Activated CD8-positive, alpha-beta memory T cell treated with anti-CD3 and anti-CD28 coated beads, Interleukin-2, amount 10 ng/mL, durations not matched to agents 7 days and 5 days (primary cell): ENCODE results near the gene PHACTR4. TPM values are rescaled to one million over a fixed set of nuclear protein-coding genes. Genes with fewer than 3 reads are reported as not detected.
"Not testable (repeated sequence)": the region's sequence is repeated elsewhere in the genome, so short reads cannot be mapped to it uniquely, and the experiment has no call there.

ENCODE experiments used
- ATAC-seq: fragments of 150-1000 bp; cut with Tn5 transposase; one replicate; pipeline ENCODE4 v1.10.0; 2021; ENCODE audit warnings: moderate library complexity
- CTCF ChIA-PET: fragments of 350-600 bp; sonication (Branson Sonifier 250); formaldehyde crosslinking; loops from one replicate; lab custom pipeline; 2021; ENCODE audit warnings: antibody characterized with exemption; lab: Charles Lee
- DNase-seq: peaks from one replicate; pipeline ENCODE4 v3.0.0-alpha.2; 2020
- H3K27ac Mint-ChIP-seq: one replicate; pipeline ENCODE4 v1.8.0; 2021; ENCODE audit warnings: mild to moderate bottlenecking, mixed read lengths
- H3K27me3 Mint-ChIP-seq: one replicate; pipeline ENCODE4 v1.8.0; 2021; ENCODE audit warnings: mixed read lengths
- H3K36me3 Mint-ChIP-seq: one replicate; pipeline ENCODE4 v1.8.0; 2021; ENCODE audit warnings: mild to moderate bottlenecking, mixed read lengths
- H3K4me1 Mint-ChIP-seq: one replicate; pipeline ENCODE4 v1.8.0; 2021; ENCODE audit warnings: mixed read lengths
- H3K4me3 Mint-ChIP-seq: one replicate; pipeline ENCODE4 v1.8.0; 2021; ENCODE audit warnings: mild to moderate bottlenecking, moderate library complexity, mixed read lengths
- H3K9me3 Mint-ChIP-seq: one replicate; pipeline ENCODE4 v1.8.0; 2022; ENCODE audit warnings: low read depth, mixed read lengths
- total RNA-seq, 2 experiments: library from RNA; stranded (reverse); gene quantifications; one replicate each; pipeline ENCODE4 v1.2.3, GENCODE V29; 2021

The PHACTR4 gene
- 10 to 100 TPM; 26.8 to 27.8 TPM for total RNA-seq

- H3K27ac Mint-ChIP-seq = peak within 1 kb of the TSS; percentile 91
These were observed at the start of gene PHACTR4 for GRCh38 chr1:28369371-28370238. Gene PHACTR4, plus strand, starts transcription at chr1:28369740. Its CDS starts 37,708 bp downstream, at chr1:28407448.

GRCh38 chr1:28322194-28322593 lies 47.3 kb upstream of the PHACTR4 start:
- DNase-seq = no peak
- no peak for ATAC-seq
- Mint-ChIP-seq H3K9me3 (no peaks in the 10 kb centered on the region), H3K4me3 (no peak overlapping the region), H3K27me3 (peaks cover 7% of the 10 kb centered on the region), H3K4me1 (peaks cover 3% of the 10 kb centered on the region), H3K27ac (no peak overlapping the region), H3K36me3 (no peaks in the 10 kb centered on the region)
- CTCF ChIA-PET = no interaction called here

More at GRCh38 chr1:28369371-28370238, at the start of gene PHACTR4:
- CTCF ChIA-PET = interaction anchor here (0.6 to 4.1 kb wide), 8 partner anchors 10 to 507 kb away, joined by 3 to 39 read pairs (median 3); partner anchors contain the start of genes ATP5IF1 and YTHDF2
- ATAC-seq = peak; percentile 92
- Mint-ChIP-seq H3K36me3 (peaks cover 6% of the 10 kb centered on the region), H3K9me3 (no peaks in the 10 kb centered on the region), H3K27me3 (no peaks in the 10 kb centered on the region), H3K4me3 (peak within 1 kb of the TSS; percentile 96), H3K4me1 (peaks cover 36% of the 10 kb centered on the region)
- DNase-seq = peak; percentile 92

GRCh38 chr1:28323720-28324119 lies 45.8 kb upstream of the PHACTR4 start:
- no peaks in the 10 kb centered on the region for H3K9me3 Mint-ChIP-seq
- H3K4me1 Mint-ChIP-seq = peaks cover 13% of the 10 kb centered on the region
- peaks cover 2% of the 10 kb centered on the region for H3K36me3 Mint-ChIP-seq
- H3K27ac Mint-ChIP-seq = no peak overlapping the region
- no peak overlapping the region for H3K4me3 Mint-ChIP-seq
- CTCF ChIA-PET = no interaction called here
- DNase-seq (no peak), ATAC-seq (no peak)
- H3K27me3 Mint-ChIP-seq = peaks cover 3% of the 10 kb centered on the region

- ATAC-seq (no peak), DNase-seq (no peak)
- Mint-ChIP-seq H3K4me1 (peaks cover 29% of the 10 kb centered on the region), H3K27me3 (peaks cover 2% of the 10 kb centered on the region), H3K4me3 (no peak overlapping the region), H3K27ac (no peak overlapping the region), H3K9me3 (no peaks in the 10 kb centered on the region), H3K36me3 (peaks cover 18% of the 10 kb centered on the region)
- CTCF ChIA-PET = interaction anchor here (0.7 to 1.1 kb wide), 4 partner anchors 15 to 253 kb away, joined by 3 to 9 read pairs (median 3); no protein-coding TSS in a partner anchor
These were observed 43.0 kb upstream of the PHACTR4 start for GRCh38 chr1:28326515-28326914.

DNA sequence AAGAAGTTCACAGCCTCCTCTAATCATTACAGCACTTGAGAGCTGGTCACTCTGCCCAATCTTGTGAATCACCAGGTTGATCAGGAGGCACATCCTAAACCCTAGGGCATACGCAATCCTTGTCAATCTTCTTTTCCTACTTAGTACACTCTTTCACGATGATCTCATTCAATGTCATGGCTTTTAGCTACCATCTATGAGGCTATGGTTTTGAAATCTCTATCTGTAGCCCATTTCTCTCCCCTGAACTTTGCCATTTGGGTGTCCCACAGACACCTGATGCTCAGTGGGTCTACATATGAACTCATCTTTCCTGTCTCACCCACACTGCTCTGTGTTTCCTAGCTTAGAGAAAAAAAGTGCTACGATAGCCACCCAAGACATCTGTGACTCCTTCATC lies 42.6 kb upstream of the PHACTR4 start:
- Mint-ChIP-seq H3K9me3 (no peaks in the 10 kb centered on the region), H3K27me3 (no peaks in the 10 kb centered on the region), H3K4me3 (no peak overlapping the region), H3K27ac (no peak overlapping the region), H3K36me3 (peaks cover 21% of the 10 kb centered on the region), H3K4me1 (peaks cover 30% of the 10 kb centered on the region)
- CTCF ChIA-PET = interaction anchor here (0.7 to 1.5 kb wide), 6 partner anchors 15 to 253 kb away, joined by 3 to 9 read pairs (median 3); partner anchors contain the start of gene EYA3
- no peak for DNase-seq
- ATAC-seq = no peak

GRCh38 chr1:28327431-28327830 lies 42.1 kb upstream of the PHACTR4 start:
- not testable (repeated sequence) for H3K27ac Mint-ChIP-seq, H3K27me3 Mint-ChIP-seq, ATAC-seq, H3K9me3 Mint-ChIP-seq, DNase-seq, H3K4me3 Mint-ChIP-seq
- peaks cover 32% of the 10 kb centered on the region for H3K4me1 Mint-ChIP-seq
- peaks cover 25% of the 10 kb centered on the region for H3K36me3 Mint-ChIP-seq
- CTCF ChIA-PET = interaction anchor here (1.1 to 1.5 kb wide), 3 partner anchors 41 to 239 kb away, joined by 3 to 9 read pairs (median 4); partner anchors contain the start of gene EYA3

GRCh38 chr1:28328228-28328648 lies 41.3 kb upstream of the PHACTR4 start:
- H3K4me3 Mint-ChIP-seq = peak overlapping the region; percentile 89
- no peaks in the 10 kb centered on the region for H3K9me3 Mint-ChIP-seq
- peak overlapping the region; percentile 99 for H3K27ac Mint-ChIP-seq
- ATAC-seq (no peak), DNase-seq (no peak)
- no peaks in the 10 kb centered on the region for H3K27me3 Mint-ChIP-seq
- H3K4me1 Mint-ChIP-seq = peaks cover 40% of the 10 kb centered on the region
- peaks cover 33% of the 10 kb centered on the region for H3K36me3 Mint-ChIP-seq
- CTCF ChIA-PET = interaction anchor here (0.8 to 4.8 kb wide), 10 partner anchors 9 to 240 kb away, joined by 3 to 42 read pairs (median 4); partner anchors contain the start of gene EYA3

- Mint-ChIP-seq H3K36me3 (peaks cover 37% of the 10 kb centered on the region), H3K4me3 (peak overlapping the region; percentile 89), H3K4me1 (peaks cover 41% of the 10 kb centered on the region), H3K27ac (peak overlapping the region; percentile 99), H3K27me3 (no peaks in the 10 kb centered on the region), H3K9me3 (no peaks in the 10 kb centered on the region)
- DNase-seq (no peak), ATAC-seq (peak; percentile 15)
- CTCF ChIA-PET = interaction anchor here (0.6 to 4.8 kb wide), 9 partner anchors 8 to 773 kb away, joined by 3 to 42 read pairs (median 4); partner anchors contain the start of gene TAF12
These were observed 40.0 kb upstream of the PHACTR4 start for GRCh38 chr1:28329395-28330153.

DNA sequence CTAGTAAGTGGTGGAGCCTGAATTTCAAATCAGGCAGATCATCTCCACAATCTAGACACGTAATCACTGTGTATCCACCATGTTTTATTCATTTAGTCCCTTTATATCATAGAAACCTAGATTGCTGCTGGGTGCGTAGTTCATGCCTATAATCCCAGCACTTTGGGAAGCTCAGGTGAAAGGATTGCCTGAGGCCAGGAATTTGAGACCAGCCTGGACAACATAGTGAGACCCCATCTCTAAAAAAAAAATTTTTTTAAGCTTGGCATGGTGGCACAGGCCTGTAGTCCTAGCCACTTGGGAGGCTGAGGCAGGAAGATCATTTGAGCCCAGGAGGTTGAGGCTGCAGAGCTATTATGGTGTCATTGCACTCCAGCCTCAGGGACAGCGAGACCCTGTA lies 30.6 kb upstream of the PHACTR4 start:
- H3K36me3 Mint-ChIP-seq = peaks cover 13% of the 10 kb centered on the region
- H3K27me3 Mint-ChIP-seq = no peaks in the 10 kb centered on the region
- peaks cover 4% of the 10 kb centered on the region for H3K4me1 Mint-ChIP-seq
- CTCF ChIA-PET = interaction anchor here (1.4 kb wide), 1 partner anchor 10 kb away, joined by 4 read pairs; the partner anchor contains the start of gene MED18
- H3K9me3 Mint-ChIP-seq = no peaks in the 10 kb centered on the region
- ATAC-seq (no peak), DNase-seq (no peak)
- H3K27ac Mint-ChIP-seq = no peak overlapping the region
- H3K4me3 Mint-ChIP-seq = no peak overlapping the region

DNA sequence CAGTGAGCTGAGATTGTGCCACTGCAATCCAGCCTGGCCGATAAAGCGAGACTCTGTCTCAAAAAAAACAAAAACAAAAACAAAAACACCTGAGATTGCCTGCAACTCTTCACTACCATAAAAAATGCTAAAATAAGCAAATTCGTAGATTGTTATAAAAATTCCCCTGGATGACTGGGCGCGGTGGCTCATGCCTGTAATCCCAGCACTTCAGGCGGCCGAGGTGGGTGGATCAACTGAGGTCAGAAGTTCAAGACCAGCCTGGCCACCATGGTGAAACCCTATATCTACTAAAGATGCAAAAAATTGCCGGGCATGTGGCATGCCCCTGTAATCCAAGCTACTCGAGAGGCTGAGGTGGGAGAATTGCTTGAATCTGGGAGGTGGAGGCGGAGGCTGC lies 30.0 kb upstream of the PHACTR4 start:
- H3K9me3 Mint-ChIP-seq = no peaks in the 10 kb centered on the region
- H3K4me3 Mint-ChIP-seq = no peak overlapping the region
- no peaks in the 10 kb centered on the region for H3K27me3 Mint-ChIP-seq
- peaks cover 4% of the 10 kb centered on the region for H3K4me1 Mint-ChIP-seq
- peaks cover 10% of the 10 kb centered on the region for H3K36me3 Mint-ChIP-seq
- no peak for DNase-seq
- CTCF ChIA-PET = interaction anchor here (1.4 kb wide), 1 partner anchor 10 kb away, joined by 4 read pairs; the partner anchor contains the start of gene MED18
- H3K27ac Mint-ChIP-seq = no peak overlapping the region
- no peak for ATAC-seq

DNA sequence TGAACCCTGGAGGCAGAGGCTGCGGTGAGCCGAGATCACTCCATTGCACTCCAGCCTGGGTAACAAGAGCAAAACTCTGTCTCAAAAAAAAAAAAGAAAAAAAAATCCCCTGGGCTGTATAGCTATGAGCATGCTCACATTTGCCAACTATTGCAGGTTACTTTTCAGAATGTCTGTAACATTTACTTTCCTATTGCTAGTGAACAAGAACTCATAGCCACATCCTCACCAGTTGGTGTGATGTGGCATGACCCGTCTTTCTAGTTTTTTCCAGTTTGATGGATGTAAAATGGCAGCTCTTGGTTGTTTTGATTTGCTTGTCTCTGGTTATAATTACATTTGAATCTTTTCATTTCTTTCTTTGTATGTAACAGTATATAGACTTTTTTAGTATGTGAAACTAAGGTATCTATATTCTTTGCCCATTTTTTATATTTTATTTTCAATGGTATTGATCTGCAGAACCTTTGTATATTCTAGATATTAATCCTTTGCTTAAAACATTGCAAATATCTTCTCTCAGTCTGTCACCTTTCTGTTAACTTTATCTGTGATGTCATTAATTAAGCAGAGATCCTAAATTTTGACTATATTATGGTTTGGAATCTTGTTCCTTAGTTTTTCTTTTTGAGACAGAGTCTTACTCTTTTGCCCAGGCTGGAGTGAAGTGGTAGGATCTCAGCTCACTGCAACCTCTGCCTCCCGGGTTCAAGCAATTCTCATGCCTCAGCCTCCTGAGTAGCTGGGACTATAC lies 29.1 kb upstream of the PHACTR4 start:
- no peaks in the 10 kb centered on the region for H3K9me3 Mint-ChIP-seq
- H3K27me3 Mint-ChIP-seq = no peaks in the 10 kb centered on the region
- no peak for DNase-seq
- H3K4me1 Mint-ChIP-seq = peaks cover 4% of the 10 kb centered on the region
- peaks cover 4% of the 10 kb centered on the region for H3K36me3 Mint-ChIP-seq
- CTCF ChIA-PET = interaction anchor here (1.2 kb wide), 1 partner anchor 92 kb away, joined by 3 read pairs; no protein-coding TSS in a partner anchor
- peak; percentile 60 for ATAC-seq
- H3K27ac Mint-ChIP-seq = no peak overlapping the region
- H3K4me3 Mint-ChIP-seq = no peak overlapping the region

DNA sequence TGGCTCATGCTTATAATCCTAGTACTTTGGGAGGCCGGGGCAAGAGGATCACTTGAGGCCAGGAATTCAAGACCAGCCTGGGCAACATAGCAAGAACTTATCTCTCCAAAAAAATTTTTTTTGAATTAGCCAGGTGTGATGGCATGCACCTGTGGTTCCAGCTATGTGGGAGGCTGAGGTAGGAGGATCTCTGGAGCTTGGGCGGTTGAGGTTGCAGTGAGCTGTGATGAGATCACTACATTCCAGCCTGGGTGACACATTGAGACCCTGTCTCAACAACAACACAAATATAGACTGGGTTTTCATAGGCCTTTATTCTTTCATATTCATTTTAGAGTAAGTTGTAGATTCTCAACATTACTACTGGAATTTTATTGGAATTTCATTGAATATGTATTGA lies 27.9 kb upstream of the PHACTR4 start:
- peaks cover 11% of the 10 kb centered on the region for H3K4me1 Mint-ChIP-seq
- ATAC-seq = no peak
- no peak overlapping the region for H3K27ac Mint-ChIP-seq
- no peak for DNase-seq
- H3K36me3 Mint-ChIP-seq = no peaks in the 10 kb centered on the region
- H3K9me3 Mint-ChIP-seq = no peaks in the 10 kb centered on the region
- no peak overlapping the region for H3K4me3 Mint-ChIP-seq
- CTCF ChIA-PET = interaction anchor here (1.0 to 2.5 kb wide), 3 partner anchors 15 to 93 kb away, joined by 3 to 7 read pairs (median 3); no protein-coding TSS in a partner anchor
- H3K27me3 Mint-ChIP-seq = no peaks in the 10 kb centered on the region
